HG03064 (cell line): ENCODE results near the gene RINL.

Source experiments
- ATAC-seq: cut with Tn5 transposase; IDR thresholded peaks from one replicate; pipeline ENCODE4 v1.9.1; 2021; ENCODE audit warnings: low read depth; ENCODE audit not compliant: unreplicated experiment

Gene RINL, protein sequence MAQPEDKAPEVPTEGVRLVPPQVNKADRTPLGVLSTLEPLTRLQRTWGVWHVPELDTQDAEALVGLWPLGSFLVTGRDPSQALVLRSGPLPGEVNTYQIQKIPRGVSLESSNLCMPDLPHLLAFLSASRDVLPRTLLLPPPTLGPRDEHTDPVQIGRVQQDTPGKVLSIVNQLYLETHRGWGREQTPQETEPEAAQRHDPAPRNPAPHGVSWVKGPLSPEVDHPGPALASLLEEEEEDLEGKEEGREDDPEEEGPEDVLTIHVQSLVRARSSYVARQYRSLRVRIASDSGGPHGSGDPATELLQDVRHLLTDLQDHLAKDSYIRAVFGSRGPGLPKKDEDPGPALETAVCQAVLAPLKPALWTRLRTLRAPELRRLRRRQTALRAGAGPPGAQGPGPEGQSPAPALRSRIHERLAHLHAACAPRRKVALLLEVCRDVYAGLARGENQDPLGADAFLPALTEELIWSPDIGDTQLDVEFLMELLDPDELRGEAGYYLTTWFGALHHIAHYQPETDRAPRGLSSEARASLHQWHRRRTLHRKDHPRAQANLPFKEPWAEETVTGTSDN

GRCh38 chr19:38877781-38878574 lies at the start of gene RINL:
RINL (minus strand) TSS chr19:38878275; CDS start chr19:38876742, 1,533 bp downstream.
- ATAC-seq, result no peak

DNA sequence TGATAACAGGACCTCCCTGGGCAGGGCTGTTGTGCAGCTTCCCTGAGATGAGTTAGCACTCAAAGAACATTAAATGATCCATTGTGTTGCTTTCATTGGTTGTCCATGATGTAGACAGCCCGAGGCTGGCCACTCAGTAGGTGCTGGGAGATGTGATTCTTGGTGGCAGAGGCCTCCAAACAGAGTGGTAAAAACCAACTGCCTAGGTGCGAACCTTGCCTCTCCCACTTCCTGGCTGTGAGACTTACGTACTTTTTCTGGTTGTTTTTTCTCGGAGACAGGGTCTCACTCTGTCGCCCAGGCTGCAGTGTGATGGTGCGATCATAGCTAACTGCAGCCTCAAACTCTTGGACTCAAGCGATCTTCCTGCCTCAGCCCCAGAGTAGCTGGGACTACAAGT lies 46.3 kb upstream of the RINL start:
- no peak for ATAC-seq

DNA sequence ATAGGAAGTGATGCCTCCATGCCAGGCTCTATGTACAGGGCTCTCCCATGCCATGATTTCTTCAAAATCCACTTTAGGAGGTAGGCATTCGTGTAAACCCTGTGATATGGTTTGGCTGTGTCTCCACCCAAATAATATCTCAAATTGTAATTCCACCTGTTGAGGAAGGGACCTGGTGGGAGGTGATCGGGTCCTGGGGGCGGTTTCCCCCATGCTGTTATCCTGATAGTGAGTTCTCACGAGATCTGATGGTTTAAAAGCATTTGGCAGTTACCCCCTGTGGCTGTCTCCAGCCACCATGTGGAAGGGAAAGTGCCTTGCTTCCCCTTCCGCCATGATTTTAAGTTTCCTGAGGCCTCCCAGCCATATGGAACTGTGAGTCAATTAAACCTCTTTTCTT lies 44.4 kb upstream of the RINL start:
- no peak for ATAC-seq

DNA sequence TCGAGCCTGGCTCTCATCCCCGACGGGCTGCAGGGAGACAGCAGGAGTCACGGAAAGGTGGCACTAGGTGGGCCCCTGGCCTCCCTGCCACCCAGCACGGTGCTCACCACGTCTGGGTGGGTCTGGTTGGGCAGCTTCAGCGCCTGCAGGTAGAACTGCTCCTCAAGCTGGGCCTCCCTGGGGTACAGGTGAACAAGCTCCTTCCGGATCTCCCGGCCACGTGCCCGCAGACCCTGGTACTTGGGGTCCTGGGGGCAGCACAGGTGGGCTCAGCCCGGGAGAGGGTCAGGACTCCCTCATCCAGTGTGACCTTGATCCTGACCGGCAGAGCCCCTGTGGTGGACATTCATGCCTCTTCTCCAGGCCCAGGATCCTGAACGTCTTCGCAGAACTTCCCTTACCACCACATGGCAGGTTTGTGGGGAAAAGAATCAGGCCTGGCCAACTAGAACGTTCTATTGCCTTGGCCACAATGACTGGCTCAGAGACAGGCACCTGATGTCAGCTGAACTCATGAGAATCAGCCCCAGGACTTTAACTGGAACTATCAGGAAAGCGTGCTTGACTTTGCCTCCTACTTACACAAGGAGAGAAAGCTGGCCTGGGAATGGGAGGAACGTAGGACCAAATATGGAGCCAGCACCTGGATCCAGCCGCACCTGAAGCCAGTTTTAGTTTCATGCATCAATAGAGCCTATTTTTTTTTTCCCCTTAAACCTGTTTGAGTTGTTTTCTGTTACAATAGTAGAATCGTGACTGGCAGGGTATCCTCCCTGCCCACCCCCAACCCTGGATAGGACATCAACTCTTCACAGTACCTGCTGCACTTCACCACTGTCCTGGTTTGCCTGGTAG lies 43.6 kb upstream of the RINL start:
- no peak for ATAC-seq

- ATAC-seq, result no peak
Measured at GRCh38 chr19:38920602-38921419, 42.7 kb upstream of the RINL start.

DNA sequence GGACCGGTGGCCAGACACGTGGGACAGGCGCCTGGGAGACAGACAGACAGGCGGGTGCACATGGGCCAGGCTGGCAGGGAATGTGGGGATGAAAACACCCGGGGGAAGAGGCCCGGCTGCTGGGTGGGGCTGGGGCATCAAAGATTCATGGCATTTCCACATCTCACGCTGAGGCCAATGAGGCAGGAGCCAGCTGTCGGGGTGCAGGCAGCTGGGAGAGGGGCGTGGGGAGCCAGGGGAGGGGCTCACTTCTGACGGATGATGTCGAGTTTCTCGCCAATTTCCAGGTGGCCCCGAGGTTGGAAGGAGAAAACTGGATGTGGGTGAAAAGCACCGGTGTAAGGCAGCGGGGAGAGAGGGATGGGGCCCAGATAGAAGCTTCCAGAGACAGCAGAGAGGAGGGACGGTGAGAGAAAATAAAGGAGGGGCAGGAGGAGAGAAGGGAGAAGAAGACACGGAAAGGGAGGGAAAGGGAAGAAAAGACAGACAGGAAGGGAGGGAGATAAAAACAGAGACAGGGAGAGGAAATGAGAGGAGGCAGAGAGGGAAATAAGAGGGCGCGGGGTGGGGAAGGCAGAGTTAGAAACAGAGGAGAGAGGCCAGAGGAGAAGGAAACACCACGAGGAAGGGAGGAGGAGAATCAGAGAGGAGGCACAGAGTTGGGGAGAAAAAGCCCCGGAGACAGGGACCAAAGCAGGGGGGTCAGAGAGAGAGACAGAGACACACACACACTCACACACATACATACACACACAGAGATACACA lies 41.9 kb upstream of the RINL start:
- ATAC-seq, result no peak

DNA sequence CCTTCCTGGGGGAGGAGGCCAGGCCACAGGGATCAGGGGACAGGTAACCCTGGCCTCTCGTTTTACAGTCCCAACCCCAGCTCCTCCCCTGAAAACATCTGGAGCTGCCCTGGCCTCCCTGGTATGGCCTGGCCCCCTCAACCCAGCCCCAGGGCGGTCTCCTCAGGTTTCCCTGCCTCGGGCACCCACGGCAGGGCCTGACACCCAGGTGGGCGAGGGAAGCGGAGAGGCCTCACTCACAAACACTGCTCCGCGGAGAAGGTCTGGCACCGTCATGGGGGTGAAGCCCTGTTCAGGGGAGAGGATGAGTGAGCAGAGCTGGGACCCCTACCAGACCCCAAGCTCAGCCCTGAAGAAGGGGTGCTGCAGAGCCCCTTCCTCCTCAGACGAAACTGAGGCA lies 40.5 kb upstream of the RINL start:
- no peak for ATAC-seq

- ATAC-seq, result no peak
Measured at GRCh38 chr19:38917921-38918491, 39.9 kb upstream of the RINL start.

- ATAC-seq, result no peak
Measured at GRCh38 chr19:38917516-38917915, 39.4 kb upstream of the RINL start.

- no peak for ATAC-seq
Measured at GRCh38 chr19:38915329-38916321, 37.5 kb upstream of the RINL start.

- no peak for ATAC-seq
Measured at GRCh38 chr19:38913958-38914357, 35.9 kb upstream of the RINL start.

- no peak for ATAC-seq
Measured at GRCh38 chr19:38912600-38913514, 34.8 kb upstream of the RINL start.

- ATAC-seq, result no peak
Measured at GRCh38 chr19:38911388-38912001, 33.4 kb upstream of the RINL start.

- ATAC-seq, result no peak
Measured at GRCh38 chr19:38910488-38910887, 32.4 kb upstream of the RINL start.

DNA sequence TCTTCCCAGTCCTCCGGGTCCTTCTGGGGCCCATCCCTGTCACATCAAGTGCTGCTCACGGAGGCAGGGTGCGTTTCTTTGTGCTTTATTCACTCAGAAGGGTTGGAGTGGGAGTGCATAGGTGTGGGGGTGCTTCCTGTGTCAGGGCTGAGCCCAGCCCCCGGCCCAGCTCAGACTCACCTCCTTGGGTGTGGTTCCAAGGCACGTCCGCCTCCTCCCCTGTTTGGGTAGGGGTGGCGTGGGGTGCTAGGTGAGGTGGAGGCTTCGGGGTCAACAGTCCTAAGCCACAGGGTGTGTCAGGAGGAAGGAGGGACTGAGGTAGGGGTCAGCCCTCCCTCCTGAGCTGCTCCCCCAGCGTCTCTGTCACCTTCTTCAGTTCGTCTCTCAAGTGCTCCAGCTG lies 30.8 kb upstream of the RINL start:
- ATAC-seq, result no peak

GRCh38 chr19:38907670-38908069 lies 29.6 kb upstream of the RINL start:
- no peak for ATAC-seq
